ENCODE results near the gene EXOC3. TPM values are rescaled to one million over a fixed set of nuclear protein-coding genes. Genes with fewer than 3 reads are reported as not detected.

The EXOC3 gene
- total and polyA plus RNA-seq, 2 of the 4 experiments (the other 2 are of a cell fraction): 35.1 to 47.5 TPM

DNA sequence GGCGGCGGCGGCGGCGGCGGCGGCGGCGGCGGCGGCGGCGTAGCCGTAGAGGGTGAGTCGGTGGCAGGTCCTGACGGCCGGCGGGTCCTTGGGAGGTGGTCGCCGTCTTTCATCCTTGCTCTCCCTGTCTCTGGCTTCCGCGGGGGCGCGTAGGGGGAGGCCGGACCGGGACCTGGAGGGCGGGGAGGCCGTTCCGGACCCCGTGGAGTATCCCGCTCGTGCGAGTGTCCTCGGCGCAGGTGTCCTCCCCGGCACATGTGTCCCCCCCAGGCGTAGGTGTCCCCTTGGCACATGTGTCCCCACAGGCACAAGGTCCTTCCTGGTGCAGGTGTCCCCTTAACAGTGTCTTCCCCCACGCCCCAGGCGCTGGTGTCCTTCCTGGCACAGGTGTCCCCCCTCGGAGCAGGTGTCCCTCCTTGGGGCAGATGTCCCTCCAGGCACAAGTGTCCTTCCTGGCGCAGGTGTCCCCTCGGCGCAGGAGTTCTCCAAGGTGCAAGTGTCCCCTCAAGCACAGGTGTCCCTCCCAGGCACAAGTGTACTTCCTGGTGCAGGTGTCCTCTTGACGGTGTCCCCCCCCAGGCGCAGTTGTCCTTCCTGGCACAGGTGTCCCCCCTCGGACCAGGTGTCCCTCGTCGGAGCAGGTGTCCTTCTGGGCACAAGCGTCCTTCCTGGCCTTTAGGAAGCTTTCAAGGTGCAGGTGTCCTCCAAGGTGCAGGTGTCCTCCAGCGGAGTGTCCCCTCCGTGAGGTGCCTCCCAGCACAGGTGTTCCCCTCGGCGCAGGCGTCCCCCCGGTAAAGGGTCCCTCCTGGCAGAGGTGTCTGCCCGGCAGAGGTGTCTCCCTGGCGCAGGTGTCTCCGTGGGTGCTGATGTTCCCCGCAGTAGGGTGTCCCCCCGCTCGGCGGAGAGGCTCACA is 519 bp downstream of the EXOC3 start:
- H3K27me3 ChIP-seq (ENCODE audit: control insufficient read depth, insufficient read depth, low read length): no peaks in the 10 kb centered on the region
- intact Hi-C loops (cut with micrococcal nuclease): loop anchor here (5.0 kb wide), 1 partner anchor 36 kb away; no protein-coding TSS in a partner anchor
- peak overlapping the region; percentile 80 for H2AK5ac ChIP-seq (ENCODE audit: low read depth, low read length)
- H2BK15ac ChIP-seq (ENCODE audit: low read depth, low read length): no peak overlapping the region; the same call in 2 of the 3 replicates
- peak overlapping the region; percentile 87 to 100 for H4K8ac ChIP-seq (ENCODE audit: low read depth in 2 of 2, low read length in 2 of 2)
- peak overlapping the region; percentile 74 for H3K56ac ChIP-seq (ENCODE audit: extremely low read depth, insufficient read depth, low read length)
- H3K14ac ChIP-seq (replicated peaks; ENCODE audit: low read depth, low read length): peak overlapping the region; percentile 94
- peak overlapping the region; percentile 90 for H2AFZ ChIP-seq (replicated peaks; ENCODE audit: low read length, poor library complexity)
- no TSS peak for BruUV-seq (replicated peaks)
- 36% methylated on average over 14 of the region's 62 CpGs; no CpG with 5 or more reads in 1 of the 2 experiments for WGBS, 2 experiments (ENCODE audit: extremely low coverage in 2 of 2, insufficient read length in 1 of 2)
- H3K4me1 ChIP-seq (ENCODE audit: control insufficient read depth, insufficient read depth, low read length): peaks cover 12% of the 10 kb centered on the region
- H3K9me1 ChIP-seq (ENCODE audit: insufficient read depth, low read length): peaks cover 4% of the 10 kb centered on the region; the same call in 1 of the 2 replicates
- peak overlapping the region; percentile 82 for H3K4me3 ChIP-seq (ENCODE audit: insufficient read depth, low read depth, low read length)
- H3K9ac ChIP-seq (ENCODE audit: low read depth, low read length): peak overlapping the region; percentile 97
- ATAC-seq (ENCODE audit: low read depth) (peak; percentile 35), DNase-seq (no peak)
- H2AK9ac ChIP-seq (replicated peaks; ENCODE audit: low read depth, low read length, poor library complexity): peak overlapping the region; percentile 96
- H2BK5ac ChIP-seq (ENCODE audit: low read depth, low read length, poor library complexity, severe bottlenecking): peak overlapping the region; percentile 68
- peaks cover 23% of the 10 kb centered on the region for H3K36me3 ChIP-seq (ENCODE audit: control insufficient read depth, insufficient read depth, low read length)
- peak overlapping the region; percentile 77 for H3K27ac ChIP-seq (ENCODE audit: insufficient read depth, low read length)
- POLR2A ChIA-PET (ENCODE audit: unreplicated experiment): no interaction called here
- in situ Hi-C loops (cut with MboI; ENCODE audit: low sequenced_read_pairs): no loop called here
- H3K79me1 ChIP-seq (ENCODE audit: low read depth in 1 of 2, low read length in 2 of 2): peaks cover 34 to 73% of the 10 kb centered on the region in 2 experiments
- no peaks in the 10 kb centered on the region for H3K9me3 ChIP-seq (ENCODE audit: control insufficient read depth, insufficient read depth, low read length)
- CTCF ChIA-PET: no interaction called here
- H3K18ac ChIP-seq (ENCODE audit: low read depth, low read length): 0 out of 2 replicates have a peak overlapping the region, but pooled peaks have one; percentile 38
- H4K91ac ChIP-seq (ENCODE audit: insufficient read depth, low read depth, low read length): peak overlapping the region; percentile 80
- H2BK20ac ChIP-seq (ENCODE audit: low read depth, low read length): no peak overlapping the region
- H4K20me1 ChIP-seq (ENCODE audit: insufficient read depth, low read length): 0 out of 2 replicates have a peak, but pooled peaks cover 14% of the 10 kb centered on the region
- peak overlapping the region; percentile 96 for H3K4me2 ChIP-seq (ENCODE audit: low read depth, low read length)
- peak overlapping the region; percentile 68 for H2BK120ac ChIP-seq (ENCODE audit: low read depth, low read length)
- H3K4ac ChIP-seq (ENCODE audit: low read depth, low read length): peak overlapping the region; percentile 96
- peak overlapping the region; percentile 86 for H4K5ac ChIP-seq (ENCODE audit: low read depth, low read length)
- dilution Hi-C loops (cut with HindIII; ENCODE audit: low sequenced_read_pairs, unreplicated experiment): no loop called here
- TF ChIP-seq MXI1 (IDR thresholded peaks at IDR 0.05; ENCODE audit: borderline replicate concordance, low read depth, low read length) (no peak; the same call in 1 of the 2 replicates), RAD21 (IDR thresholded peaks at IDR 0.05; ENCODE audit: low read length) (no peak), CEBPB (IDR thresholded peaks at IDR 0.05; ENCODE audit: low read depth, low read length) (no peak), SMC3 (IDR thresholded peaks at IDR 0.05; ENCODE audit: low read depth, low read length) (no peak), RCOR1 (IDR thresholded peaks at IDR 0.05; ENCODE audit: insufficient replicate concordance, low read length) (no peak), ELK1 (IDR thresholded peaks at IDR 0.05; ENCODE audit: borderline replicate concordance, low read depth, low read length) (no peak)
- peak overlapping the region; percentile 81 for H3K23ac ChIP-seq (ENCODE audit: low read depth, low read length)
